PFSK-1 (cell line): ENCODE data around the gene EREG.

Experiments used
- POLR2AphosphoS5 ChIP-seq: IDR thresholded peaks from 2 replicates; pipeline ENCODE4 v1.6.1; 2012; ENCODE audit warnings: low read depth, mild to moderate bottlenecking, control low read depth, low read length, moderate library complexity
- TAF1 ChIP-seq: IDR thresholded peaks from 2 replicates; pipeline ENCODE4 v1.6.1; 2012; ENCODE audit warnings: low read length, control low read depth, borderline replicate concordance; ENCODE audit not compliant: insufficient read depth
- TF ChIP-seq, protein P1 (sequence below), 2 experiments: IDR thresholded peaks; 2 replicates each; pipeline versions ENCODE4 v1.6.1 to v1.8.0; 2011 to 2012; ENCODE audit warnings: low read depth in 2 of 2, low read length in 2 of 2, control low read depth in 1 of 2, inconsistent platforms in 1 of 2, mild to moderate bottlenecking in 1 of 2, moderate library complexity in 1 of 2; ENCODE audit not compliant: insufficient read depth in 1 of 2

GRCh38 chr4:74420863-74421262, 55.9 kb downstream of the EREG start:
- no peak for TF ChIP-seq POLR2AphosphoS5
- TF ChIP-seq, protein P1, sequence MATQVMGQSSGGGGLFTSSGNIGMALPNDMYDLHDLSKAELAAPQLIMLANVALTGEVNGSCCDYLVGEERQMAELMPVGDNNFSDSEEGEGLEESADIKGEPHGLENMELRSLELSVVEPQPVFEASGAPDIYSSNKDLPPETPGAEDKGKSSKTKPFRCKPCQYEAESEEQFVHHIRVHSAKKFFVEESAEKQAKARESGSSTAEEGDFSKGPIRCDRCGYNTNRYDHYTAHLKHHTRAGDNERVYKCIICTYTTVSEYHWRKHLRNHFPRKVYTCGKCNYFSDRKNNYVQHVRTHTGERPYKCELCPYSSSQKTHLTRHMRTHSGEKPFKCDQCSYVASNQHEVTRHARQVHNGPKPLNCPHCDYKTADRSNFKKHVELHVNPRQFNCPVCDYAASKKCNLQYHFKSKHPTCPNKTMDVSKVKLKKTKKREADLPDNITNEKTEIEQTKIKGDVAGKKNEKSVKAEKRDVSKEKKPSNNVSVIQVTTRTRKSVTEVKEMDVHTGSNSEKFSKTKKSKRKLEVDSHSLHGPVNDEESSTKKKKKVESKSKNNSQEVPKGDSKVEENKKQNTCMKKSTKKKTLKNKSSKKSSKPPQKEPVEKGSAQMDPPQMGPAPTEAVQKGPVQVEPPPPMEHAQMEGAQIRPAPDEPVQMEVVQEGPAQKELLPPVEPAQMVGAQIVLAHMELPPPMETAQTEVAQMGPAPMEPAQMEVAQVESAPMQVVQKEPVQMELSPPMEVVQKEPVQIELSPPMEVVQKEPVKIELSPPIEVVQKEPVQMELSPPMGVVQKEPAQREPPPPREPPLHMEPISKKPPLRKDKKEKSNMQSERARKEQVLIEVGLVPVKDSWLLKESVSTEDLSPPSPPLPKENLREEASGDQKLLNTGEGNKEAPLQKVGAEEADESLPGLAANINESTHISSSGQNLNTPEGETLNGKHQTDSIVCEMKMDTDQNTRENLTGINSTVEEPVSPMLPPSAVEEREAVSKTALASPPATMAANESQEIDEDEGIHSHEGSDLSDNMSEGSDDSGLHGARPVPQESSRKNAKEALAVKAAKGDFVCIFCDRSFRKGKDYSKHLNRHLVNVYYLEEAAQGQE (IDR thresholded peaks at IDR 0.05; ENCODE audit: insufficient read depth in 1 of 2, low read depth in 2 of 2, low read length in 2 of 2) = no peak
- TF ChIP-seq TAF1 = no peak
